Measurements from ENCODE around the gene INO80D. TPM values are rescaled to one million over a fixed set of nuclear protein-coding genes. Genes with fewer than 3 reads are reported as not detected.

The INO80D gene
- total and polyA plus RNA-seq, 2 of the 13 experiments (the other 11 are each of a cell fraction or from before 2014, with no cell fraction given): 7.6 to 7.9 TPM

GRCh38 chr2:205990104-205990503, 95.9 kb downstream of the INO80D start:
- intact Hi-C loops (cut with micrococcal nuclease; ENCODE audit: unreplicated experiment): no loop called here
- in situ Hi-C loops (cut with HindIII; ENCODE audit: extremely low pct_ligation_motif_present, low pct_unique_long_range_greater_than_20kb): no loop called here
- ATAC-seq: peak; percentile 12; the same call in 2 of the 3 replicates
- Histone ChIP-seq H3K9ac (ENCODE audit: insufficient read depth, low read depth, low read length) (no peak overlapping the region), H3K9me3 (ENCODE audit: low read length) (no peaks in the 10 kb centered on the region), H2AFZ (ENCODE audit: low read length) (no peak overlapping the region), H3K4me3 (replicated peaks in 1 of 3; ENCODE audit: insufficient read depth in 1 of 3, low read depth in 2 of 3, low read length in 3 of 3) (no peak overlapping the region), H3K36me3 (replicated peaks in 1 of 2; ENCODE audit: control insufficient read depth in 1 of 2, insufficient read depth in 2 of 2, low read length in 2 of 2) (peaks cover 0 to 4% of the 10 kb centered on the region in 2 experiments; a peak in 1 of 5 replicates), H3K4me2 (ENCODE audit: low read depth, low read length) (no peak overlapping the region), H3K4me1 (ENCODE audit: insufficient read depth, low read length) (peaks cover 38% of the 10 kb centered on the region), H3K27ac (ENCODE audit: extremely low read length, insufficient read depth, low read length) (no peak overlapping the region), H3K27me3 (ENCODE audit: control insufficient read depth in 1 of 2, insufficient read depth in 2 of 2, low read length in 2 of 2) (no peaks in the 10 kb centered on the region), H3K79me2 (ENCODE audit: insufficient read depth, low read length) (no peaks in the 10 kb centered on the region), H4K20me1 (ENCODE audit: insufficient read depth, low read length) (no peaks in the 10 kb centered on the region)
- 93% methylated on average over 2 of the region's 2 CpGs for WGBS (ENCODE audit: low lambda C conversion rate)
- no peak for DNase-seq (ENCODE audit: low spot score)
- no TSS peak for BruUV-seq (replicated peaks)
- ChIA-PET CTCF (ENCODE audit: low intra/inter-chr PET ratio, low total read pairs) (no interaction called here), POLR2A (no interaction called here)
- FAIRE-seq: no peak
- TF ChIP-seq ISX (CRISPR knock-in tag; conservative IDR thresholded peaks at IDR 0.05) (no peak), PAXIP1 (CRISPR knock-in tag; conservative IDR thresholded peaks at IDR 0.05) (no peak), POLR2G (IDR thresholded peaks at IDR 0.05; ENCODE audit: low read depth, low read length) (no peak), ZNF549 (CRISPR knock-in tag; IDR thresholded peaks at IDR 0.05) (no peak), ZNF354B (CRISPR knock-in tag; IDR thresholded peaks at IDR 0.05) (peak; percentile 46; the same call in 1 of the 2 replicates), ZSCAN9 (CRISPR knock-in tag; IDR thresholded peaks at IDR 0.05; ENCODE audit: borderline replicate concordance) (no peak), ZNF670 (CRISPR knock-in tag; IDR thresholded peaks at IDR 0.05; ENCODE audit: borderline replicate concordance) (peak; percentile 59; the same call in 1 of the 2 replicates), ATF7 (IDR thresholded peaks at IDR 0.05) (no peak), ATF7 (CRISPR knock-in tag; IDR thresholded peaks at IDR 0.05) (no peak), U2AF2 (IDR thresholded peaks at IDR 0.05; ENCODE audit: low read depth, low read length) (no peak), ZNF891 (CRISPR knock-in tag; IDR thresholded peaks at IDR 0.05) (no peak), PLRG1 (conservative IDR thresholded peaks at IDR 0.05) (no peak), AHDC1 (CRISPR knock-in tag; IDR thresholded peaks at IDR 0.05; ENCODE audit: borderline replicate concordance) (0 out of 2 replicates have a peak, but pooled peaks have one; percentile 3), REPIN1 (CRISPR knock-in tag; IDR thresholded peaks at IDR 0.05; ENCODE audit: borderline replicate concordance, low read depth) (0 out of 2 replicates have a peak, but pooled peaks have one; percentile 3), ZNF672 (CRISPR knock-in tag; IDR thresholded peaks at IDR 0.05) (no peak), ZSCAN20 (CRISPR knock-in tag; IDR thresholded peaks at IDR 0.05; ENCODE audit: borderline replicate concordance) (peak; percentile 17; the same call in 1 of the 2 replicates), EED (CRISPR knock-in tag; IDR thresholded peaks at IDR 0.05) (no peak)

All from HepG2 (cell line).